PFSK-1 (cell line): ENCODE data around the gene NUTF2.

ENCODE experiments used
- POLR2AphosphoS5 ChIP-seq: IDR thresholded peaks from 2 replicates; pipeline ENCODE4 v1.6.1; 2012; ENCODE audit warnings: low read depth, mild to moderate bottlenecking, control low read depth, low read length, moderate library complexity
- REST ChIP-seq, 2 experiments: IDR thresholded peaks; 2 replicates each; pipeline versions ENCODE4 v1.6.1 to v1.8.0; 2011 to 2012; ENCODE audit warnings: low read depth in 2 of 2, low read length in 2 of 2, control low read depth in 1 of 2, inconsistent platforms in 1 of 2, mild to moderate bottlenecking in 1 of 2, moderate library complexity in 1 of 2; ENCODE audit not compliant: insufficient read depth in 1 of 2
- SIN3A ChIP-seq: IDR thresholded peaks from 2 replicates; pipeline ENCODE4 v1.6.1; 2012; ENCODE audit warnings: mild to moderate bottlenecking, low read length, moderate library complexity, borderline replicate concordance; ENCODE audit not compliant: insufficient read depth
- TAF1 ChIP-seq: IDR thresholded peaks from 2 replicates; pipeline ENCODE4 v1.6.1; 2012; ENCODE audit warnings: low read length, control low read depth, borderline replicate concordance; ENCODE audit not compliant: insufficient read depth

GRCh38 chr16:67880584-67880983 is 33.9 kb downstream of the NUTF2 start:
- TF ChIP-seq POLR2AphosphoS5 = no peak
- TF ChIP-seq REST (IDR thresholded peaks at IDR 0.05; ENCODE audit: insufficient read depth in 1 of 2, low read depth in 2 of 2, low read length in 2 of 2) = no peak
- no peak for TF ChIP-seq SIN3A
- no peak for TF ChIP-seq TAF1
